Mammary epithelial cell (primary cell): ENCODE results near the gene EFNB2.

Experiments
- EZH2 ChIP-seq: IDR thresholded peaks from 2 replicates; pipeline ENCODE4 v1.6.1; 2012; ENCODE audit warnings: low read length, inconsistent platforms, borderline replicate concordance
- TF ChIP-seq, protein P1 (sequence below), 2 donors: IDR thresholded peaks in 1 of 2; conservative IDR thresholded peaks in 1 of 2; 2 replicates each; pipeline ENCODE4 v1.5.1; 2011 to 2012; ENCODE audit warnings: inconsistent platforms in 2 of 2, low read length in 2 of 2, mild to moderate bottlenecking in 2 of 2, control low read depth in 1 of 2, low read depth in 1 of 2; ENCODE audit not compliant: insufficient read depth in 1 of 2; ENCODE audit errors: extremely low read depth in 1 of 2

- TF ChIP-seq EZH2, result no peak
- TF ChIP-seq, protein P1, sequence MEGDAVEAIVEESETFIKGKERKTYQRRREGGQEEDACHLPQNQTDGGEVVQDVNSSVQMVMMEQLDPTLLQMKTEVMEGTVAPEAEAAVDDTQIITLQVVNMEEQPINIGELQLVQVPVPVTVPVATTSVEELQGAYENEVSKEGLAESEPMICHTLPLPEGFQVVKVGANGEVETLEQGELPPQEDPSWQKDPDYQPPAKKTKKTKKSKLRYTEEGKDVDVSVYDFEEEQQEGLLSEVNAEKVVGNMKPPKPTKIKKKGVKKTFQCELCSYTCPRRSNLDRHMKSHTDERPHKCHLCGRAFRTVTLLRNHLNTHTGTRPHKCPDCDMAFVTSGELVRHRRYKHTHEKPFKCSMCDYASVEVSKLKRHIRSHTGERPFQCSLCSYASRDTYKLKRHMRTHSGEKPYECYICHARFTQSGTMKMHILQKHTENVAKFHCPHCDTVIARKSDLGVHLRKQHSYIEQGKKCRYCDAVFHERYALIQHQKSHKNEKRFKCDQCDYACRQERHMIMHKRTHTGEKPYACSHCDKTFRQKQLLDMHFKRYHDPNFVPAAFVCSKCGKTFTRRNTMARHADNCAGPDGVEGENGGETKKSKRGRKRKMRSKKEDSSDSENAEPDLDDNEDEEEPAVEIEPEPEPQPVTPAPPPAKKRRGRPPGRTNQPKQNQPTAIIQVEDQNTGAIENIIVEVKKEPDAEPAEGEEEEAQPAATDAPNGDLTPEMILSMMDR (conservative IDR thresholded peaks at IDR 0.05 in 1 of 2, IDR thresholded peaks at IDR 0.05 in 1 of 2; ENCODE audit: extremely low read depth in 1 of 2, insufficient read depth in 1 of 2, low read depth in 1 of 2, low read length in 2 of 2), result no peak
Observed at GRCh38 chr13:106532111-106532929, 3.1 kb downstream of the EFNB2 start.
